ENCODE results near the gene NUMA1.

- TF ChIP-seq POLR2A (IDR thresholded peaks at IDR 0.05; ENCODE audit: low read length) (no peak), GATA1 (IDR thresholded peaks at IDR 0.05; ENCODE audit: low read depth, low read length) (no peak)
Observed at GRCh38 chr11:72091292-72091691, 10.9 kb upstream of the NUMA1 start.
